ENCODE results near the gene PRKAG2.

Gene PRKAG2

GRCh38 chr7:151825721-151826120 is 51.2 kb downstream of the PRKAG2 start:
- H3K9me3 ChIP-seq (ENCODE audit: insufficient read depth, low read length), result no peaks in the 10 kb centered on the region
- no peaks in the 10 kb centered on the region for H3F3A ChIP-seq (ENCODE audit: insufficient read depth)
- H2AFZ ChIP-seq (ENCODE audit: low read depth, low read length, severe bottlenecking), result no peak overlapping the region
- no peaks in the 10 kb centered on the region for H3K9me2 ChIP-seq (replicated peaks; ENCODE audit: insufficient read depth, low read length)
- H4K20me1 ChIP-seq (ENCODE audit: low read depth, low read length), result no peaks in the 10 kb centered on the region
- no peak overlapping the region for H3K4me2 ChIP-seq (ENCODE audit: low read depth, low read length, poor library complexity, severe bottlenecking)
- H3K9ac ChIP-seq (ENCODE audit: low read length), result no peak overlapping the region
- no peak overlapping the region for H3K27ac ChIP-seq (ENCODE audit: low read depth, low read length)
- H3K36me3 ChIP-seq (ENCODE audit: low read length), result no peaks in the 10 kb centered on the region
- H3K27me3 ChIP-seq (ENCODE audit: low read length), result no peaks in the 10 kb centered on the region
- H3K79me2 ChIP-seq (ENCODE audit: insufficient read depth, low read length), result no peaks in the 10 kb centered on the region
- no peak for TF ChIP-seq CTCF (IDR thresholded peaks at IDR 0.05; ENCODE audit: insufficient read depth, low read length, poor library complexity, severe bottlenecking)
- no peak for TF ChIP-seq EZH2phosphoT487 (conservative IDR thresholded peaks at IDR 0.05; ENCODE audit: low read length)
- no peak overlapping the region for H3K4me3 ChIP-seq (ENCODE audit: insufficient read depth, low read length, poor library complexity, severe bottlenecking)

- H3K27ac ChIP-seq (ENCODE audit: low read depth, low read length), result no peak overlapping the region
- no peaks in the 10 kb centered on the region for H3K9me3 ChIP-seq (ENCODE audit: insufficient read depth, low read length)
- no peaks in the 10 kb centered on the region for H3K36me3 ChIP-seq (ENCODE audit: low read length)
- no peaks in the 10 kb centered on the region for H4K20me1 ChIP-seq (ENCODE audit: low read depth, low read length)
- no peak overlapping the region for H3K4me3 ChIP-seq (ENCODE audit: insufficient read depth, low read length, poor library complexity, severe bottlenecking)
- no peaks in the 10 kb centered on the region for H3F3A ChIP-seq (ENCODE audit: insufficient read depth)
- no peaks in the 10 kb centered on the region for H3K79me2 ChIP-seq (ENCODE audit: insufficient read depth, low read length)
- no peak overlapping the region for H3K9ac ChIP-seq (ENCODE audit: low read length)
- H3K4me2 ChIP-seq (ENCODE audit: low read depth, low read length, poor library complexity, severe bottlenecking), result no peak overlapping the region
- H3K27me3 ChIP-seq (ENCODE audit: low read length), result no peaks in the 10 kb centered on the region
- H2AFZ ChIP-seq (ENCODE audit: low read depth, low read length, severe bottlenecking), result no peak overlapping the region
- H3K9me2 ChIP-seq (replicated peaks; ENCODE audit: insufficient read depth, low read length), result no peaks in the 10 kb centered on the region
- TF ChIP-seq CTCF (IDR thresholded peaks at IDR 0.05; ENCODE audit: insufficient read depth, low read length, poor library complexity, severe bottlenecking) (no peak), EZH2phosphoT487 (conservative IDR thresholded peaks at IDR 0.05; ENCODE audit: low read length) (no peak)
Observed at GRCh38 chr7:151824373-151824933, 52.5 kb downstream of the PRKAG2 start.

- no peaks in the 10 kb centered on the region for H4K20me1 ChIP-seq (ENCODE audit: low read depth, low read length)
- no peaks in the 10 kb centered on the region for H3K9me3 ChIP-seq (ENCODE audit: insufficient read depth, low read length)
- no peaks in the 10 kb centered on the region for H3F3A ChIP-seq (ENCODE audit: insufficient read depth)
- H3K9me2 ChIP-seq (replicated peaks; ENCODE audit: insufficient read depth, low read length), result no peaks in the 10 kb centered on the region
- H3K4me2 ChIP-seq (ENCODE audit: low read depth, low read length, poor library complexity, severe bottlenecking), result no peak overlapping the region
- no peaks in the 10 kb centered on the region for H3K36me3 ChIP-seq (ENCODE audit: low read length)
- no peak for TF ChIP-seq CTCF (IDR thresholded peaks at IDR 0.05; ENCODE audit: insufficient read depth, low read length, poor library complexity, severe bottlenecking)
- TF ChIP-seq EZH2phosphoT487 (conservative IDR thresholded peaks at IDR 0.05; ENCODE audit: low read length), result no peak
- H3K79me2 ChIP-seq (ENCODE audit: insufficient read depth, low read length), result no peaks in the 10 kb centered on the region
- no peak overlapping the region for H3K9ac ChIP-seq (ENCODE audit: low read length)
- H3K27me3 ChIP-seq (ENCODE audit: low read length), result no peaks in the 10 kb centered on the region
- no peak overlapping the region for H3K27ac ChIP-seq (ENCODE audit: low read depth, low read length)
- H2AFZ ChIP-seq (ENCODE audit: low read depth, low read length, severe bottlenecking), result no peak overlapping the region
- no peak overlapping the region for H3K4me3 ChIP-seq (ENCODE audit: insufficient read depth, low read length, poor library complexity, severe bottlenecking)
Observed at GRCh38 chr7:151823566-151824372, 53.1 kb downstream of the PRKAG2 start.
